AG09309 (cell line): Measurements from ENCODE around the gene FNDC3B.

Experiments
- DNase-seq: peaks from one replicate; pipeline ENCODE4 v3.0.0-alpha.2; 2010; ENCODE audit warnings: low read depth
- H3K4me3 ChIP-seq: 2 replicates; pipeline ENCODE4 v1.5.1; 2011; ENCODE audit warnings: mild to moderate bottlenecking, low read depth, low read length, moderate library complexity; ENCODE audit not compliant: control insufficient read depth
- TF ChIP-seq, protein P1 (sequence below): IDR thresholded peaks from 2 replicates; pipeline ENCODE4 v1.5.1; 2011; ENCODE audit warnings: mild to moderate bottlenecking, low read depth, low read length, inconsistent platforms; ENCODE audit not compliant: insufficient read depth, control insufficient read depth; ENCODE audit errors: missing control alignments

The FNDC3B gene

GRCh38 chr3:172177803-172178316 is 138.5 kb downstream of the FNDC3B start:
- DNase-seq: no peak
- H3K4me3 ChIP-seq: no peak overlapping the region
- TF ChIP-seq, protein P1, sequence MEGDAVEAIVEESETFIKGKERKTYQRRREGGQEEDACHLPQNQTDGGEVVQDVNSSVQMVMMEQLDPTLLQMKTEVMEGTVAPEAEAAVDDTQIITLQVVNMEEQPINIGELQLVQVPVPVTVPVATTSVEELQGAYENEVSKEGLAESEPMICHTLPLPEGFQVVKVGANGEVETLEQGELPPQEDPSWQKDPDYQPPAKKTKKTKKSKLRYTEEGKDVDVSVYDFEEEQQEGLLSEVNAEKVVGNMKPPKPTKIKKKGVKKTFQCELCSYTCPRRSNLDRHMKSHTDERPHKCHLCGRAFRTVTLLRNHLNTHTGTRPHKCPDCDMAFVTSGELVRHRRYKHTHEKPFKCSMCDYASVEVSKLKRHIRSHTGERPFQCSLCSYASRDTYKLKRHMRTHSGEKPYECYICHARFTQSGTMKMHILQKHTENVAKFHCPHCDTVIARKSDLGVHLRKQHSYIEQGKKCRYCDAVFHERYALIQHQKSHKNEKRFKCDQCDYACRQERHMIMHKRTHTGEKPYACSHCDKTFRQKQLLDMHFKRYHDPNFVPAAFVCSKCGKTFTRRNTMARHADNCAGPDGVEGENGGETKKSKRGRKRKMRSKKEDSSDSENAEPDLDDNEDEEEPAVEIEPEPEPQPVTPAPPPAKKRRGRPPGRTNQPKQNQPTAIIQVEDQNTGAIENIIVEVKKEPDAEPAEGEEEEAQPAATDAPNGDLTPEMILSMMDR: no peak

- H3K4me3 ChIP-seq: no peak overlapping the region
- no peak for DNase-seq
- TF ChIP-seq, protein P1: no peak
Measured at GRCh38 chr3:172179680-172180399, 140.5 kb downstream of the FNDC3B start.

GRCh38 chr3:172180473-172180872 is 141.1 kb downstream of the FNDC3B start:
- H3K4me3 ChIP-seq: no peak overlapping the region
- no peak for DNase-seq
- TF ChIP-seq, protein P1: no peak

GRCh38 chr3:172181932-172182586 is 142.7 kb downstream of the FNDC3B start:
- no peak for DNase-seq
- TF ChIP-seq, protein P1: no peak
- no peak overlapping the region for H3K4me3 ChIP-seq

DNA sequence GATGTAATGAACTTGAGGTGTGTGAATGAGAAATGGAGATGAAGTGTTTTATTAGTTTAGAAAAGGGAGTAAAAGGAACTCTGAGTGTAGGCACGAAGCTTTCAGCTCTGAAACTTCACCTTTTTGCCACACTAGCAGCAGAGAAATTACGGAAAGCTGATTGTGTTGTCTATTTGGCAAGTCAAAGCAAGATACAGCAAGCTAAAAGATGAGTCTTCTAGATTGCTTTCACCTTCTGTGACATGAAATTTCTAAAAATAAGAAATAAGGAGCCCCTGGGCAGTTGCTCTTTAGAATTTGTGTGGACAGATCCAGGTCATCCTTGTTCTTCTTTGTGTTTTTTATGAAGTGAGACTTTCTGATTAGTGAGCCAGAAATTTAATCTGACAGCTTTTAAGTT is 143.4 kb downstream of the FNDC3B start:
- TF ChIP-seq, protein P1: no peak
- no peak for DNase-seq
- no peak overlapping the region for H3K4me3 ChIP-seq

- no peak overlapping the region for H3K4me3 ChIP-seq
- TF ChIP-seq, protein P1: no peak
Measured at GRCh38 chr3:172184106-172184822, 144.9 kb downstream of the FNDC3B start.

More at GRCh38 chr3:172184106-172184822, 144.9 kb downstream of the FNDC3B start:
- DNase-seq: no peak
